MM.1S (cell line): ENCODE data around the gene TTLL9.

Experiments used
- DNase-seq: peaks from one replicate; pipeline ENCODE4 v3.0.0-alpha.2; 2015
- H2AFZ ChIP-seq: fragments of 300-600 bp; sonication (generic); 2 replicates; pipeline ENCODE4 v1.6.0; 2016; ENCODE audit warnings: antibody characterized with exemption, low read length
- H3F3A ChIP-seq: fragments of 300-600 bp; sonication (generic); 2 replicates; pipeline ENCODE4 v1.6.1; 2016; ENCODE audit warnings: mild to moderate bottlenecking, antibody characterized with exemption, low read length, moderate library complexity, mixed read lengths; ENCODE audit not compliant: insufficient read depth
- H3K27ac ChIP-seq: fragments of 300-600 bp; sonication (generic); 2 replicates; pipeline ENCODE4 v1.5.1; 2016; ENCODE audit warnings: mild to moderate bottlenecking, low read length
- H3K27me3 ChIP-seq: fragments of 300-600 bp; sonication (generic); replicated peaks from 2 replicates; pipeline ENCODE4 v1.6.0; 2016; ENCODE audit warnings: low read length; ENCODE audit not compliant: insufficient read depth
- H3K36me3 ChIP-seq: fragments of 300-600 bp; sonication (generic); replicated peaks from 2 replicates; pipeline ENCODE4 v1.6.1; 2016; ENCODE audit warnings: mild to moderate bottlenecking, low read length, mixed read lengths; ENCODE audit not compliant: insufficient read depth
- H3K4me1 ChIP-seq: fragments of 300-600 bp; sonication (generic); 2 replicates; pipeline ENCODE4 v1.6.1; 2016; ENCODE audit warnings: low read length, mixed read lengths
- H3K4me2 ChIP-seq: fragments of 300-600 bp; sonication (generic); 2 replicates; pipeline ENCODE4 v1.6.0; 2016; ENCODE audit warnings: low read depth, low read length
- H3K4me3 ChIP-seq: fragments of 300-600 bp; sonication (generic); 2 replicates; pipeline ENCODE4 v1.5.1; 2016; ENCODE audit warnings: low read length, mixed read lengths
- H3K79me2 ChIP-seq: fragments of 300-600 bp; sonication (generic); 2 replicates; pipeline ENCODE4 v1.6.1; 2016; ENCODE audit warnings: mixed run types, low read length, mixed read lengths
- H3K9ac ChIP-seq: fragments of 300-600 bp; sonication (generic); 2 replicates; pipeline ENCODE4 v1.6.1; 2016; ENCODE audit warnings: low read length, mixed read lengths
- H3K9me2 ChIP-seq: fragments of 300-600 bp; sonication (generic); replicated peaks from 2 replicates; pipeline ENCODE4 v1.6.1; 2016; ENCODE audit warnings: mild to moderate bottlenecking, low read length, mixed read lengths; ENCODE audit not compliant: insufficient read depth
- H3K9me3 ChIP-seq: fragments of 300-600 bp; sonication (generic); replicated peaks from 2 replicates; pipeline ENCODE4 v1.6.1; 2016; ENCODE audit warnings: mild to moderate bottlenecking, low read length, mixed read lengths; ENCODE audit not compliant: insufficient read depth
- H4K20me1 ChIP-seq: fragments of 300-600 bp; sonication (generic); 2 replicates; pipeline ENCODE4 v1.6.1; 2016; ENCODE audit warnings: mild to moderate bottlenecking, low read length, moderate library complexity, mixed read lengths; ENCODE audit not compliant: insufficient read depth
- EZH2 ChIP-seq: fragments of 300-600 bp; sonication (generic); optimal IDR thresholded peaks from 2 replicates; pipeline ENCODE3; 2017; ENCODE audit warnings: low read depth, mild to moderate bottlenecking, antibody characterized with exemption, low read length, mixed read lengths
- EZH2phosphoT487 ChIP-seq: fragments of 300-600 bp; sonication (generic); IDR thresholded peaks from 2 replicates; pipeline ENCODE4 v1.6.1; 2018; ENCODE audit warnings: antibody characterized with exemption, low read length
- TF ChIP-seq, protein P1 (sequence below): fragments of 300-600 bp; sonication (generic); IDR thresholded peaks from 2 replicates; pipeline ENCODE4 v1.5.1; 2016; ENCODE audit warnings: antibody characterized with exemption, low read length, mixed read lengths

The TTLL9 gene

GRCh38 chr20:31930779-31931178 is 60.3 kb downstream of the TTLL9 start:
- no peak for TF ChIP-seq EZH2phosphoT487
- TF ChIP-seq EZH2 = no peak
- TF ChIP-seq, protein P1, sequence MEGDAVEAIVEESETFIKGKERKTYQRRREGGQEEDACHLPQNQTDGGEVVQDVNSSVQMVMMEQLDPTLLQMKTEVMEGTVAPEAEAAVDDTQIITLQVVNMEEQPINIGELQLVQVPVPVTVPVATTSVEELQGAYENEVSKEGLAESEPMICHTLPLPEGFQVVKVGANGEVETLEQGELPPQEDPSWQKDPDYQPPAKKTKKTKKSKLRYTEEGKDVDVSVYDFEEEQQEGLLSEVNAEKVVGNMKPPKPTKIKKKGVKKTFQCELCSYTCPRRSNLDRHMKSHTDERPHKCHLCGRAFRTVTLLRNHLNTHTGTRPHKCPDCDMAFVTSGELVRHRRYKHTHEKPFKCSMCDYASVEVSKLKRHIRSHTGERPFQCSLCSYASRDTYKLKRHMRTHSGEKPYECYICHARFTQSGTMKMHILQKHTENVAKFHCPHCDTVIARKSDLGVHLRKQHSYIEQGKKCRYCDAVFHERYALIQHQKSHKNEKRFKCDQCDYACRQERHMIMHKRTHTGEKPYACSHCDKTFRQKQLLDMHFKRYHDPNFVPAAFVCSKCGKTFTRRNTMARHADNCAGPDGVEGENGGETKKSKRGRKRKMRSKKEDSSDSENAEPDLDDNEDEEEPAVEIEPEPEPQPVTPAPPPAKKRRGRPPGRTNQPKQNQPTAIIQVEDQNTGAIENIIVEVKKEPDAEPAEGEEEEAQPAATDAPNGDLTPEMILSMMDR = no peak
- no peaks in the 10 kb centered on the region for H3K36me3 ChIP-seq
- no peak for DNase-seq

GRCh38 chr20:31933698-31934097 is 63.3 kb downstream of the TTLL9 start:
- H3K4me2 ChIP-seq = no peak overlapping the region
- no peaks in the 10 kb centered on the region for H3K79me2 ChIP-seq
- no peaks in the 10 kb centered on the region for H3K4me1 ChIP-seq
- H3K9me3 ChIP-seq = no peaks in the 10 kb centered on the region
- H3K9ac ChIP-seq = no peak overlapping the region
- no peaks in the 10 kb centered on the region for H3K36me3 ChIP-seq
- H3K27me3 ChIP-seq = peaks cover 9% of the 10 kb centered on the region; the same call in 1 of the 2 replicates
- TF ChIP-seq EZH2 (no peak), EZH2phosphoT487 (no peak)
- TF ChIP-seq, protein P1 = no peak
- H3K9me2 ChIP-seq = no peaks in the 10 kb centered on the region
- no peak overlapping the region for H3K27ac ChIP-seq
- H2AFZ ChIP-seq = no peak overlapping the region
- no peak overlapping the region for H3K4me3 ChIP-seq
- H3F3A ChIP-seq = no peaks in the 10 kb centered on the region
- no peak for DNase-seq
- H4K20me1 ChIP-seq = no peaks in the 10 kb centered on the region

More at GRCh38 chr20:31930779-31931178, 60.3 kb downstream of the TTLL9 start:
- H2AFZ ChIP-seq = no peak overlapping the region
- H3K27ac ChIP-seq = no peak overlapping the region
- no peaks in the 10 kb centered on the region for H3F3A ChIP-seq
- H3K4me1 ChIP-seq = no peaks in the 10 kb centered on the region
- no peaks in the 10 kb centered on the region for H4K20me1 ChIP-seq
- H3K4me3 ChIP-seq = no peak overlapping the region
- H3K4me2 ChIP-seq = no peak overlapping the region
- H3K9me2 ChIP-seq = no peaks in the 10 kb centered on the region
- H3K9ac ChIP-seq = no peak overlapping the region
- no peaks in the 10 kb centered on the region for H3K9me3 ChIP-seq
- H3K27me3 ChIP-seq = peaks cover 22% of the 10 kb centered on the region
- H3K79me2 ChIP-seq = no peaks in the 10 kb centered on the region

- H4K20me1 ChIP-seq = no peaks in the 10 kb centered on the region
- no peak overlapping the region for H3K4me2 ChIP-seq
- H3K9me3 ChIP-seq = no peaks in the 10 kb centered on the region
Observed at GRCh38 chr20:31934491-31934890, 64.1 kb downstream of the TTLL9 start.

More at GRCh38 chr20:31934491-31934890, 64.1 kb downstream of the TTLL9 start:
- Histone ChIP-seq H3K9me2 (no peaks in the 10 kb centered on the region), H3F3A (no peaks in the 10 kb centered on the region), H3K9ac (no peak overlapping the region), H3K4me1 (no peaks in the 10 kb centered on the region), H3K36me3 (no peaks in the 10 kb centered on the region), H3K79me2 (no peaks in the 10 kb centered on the region), H3K4me3 (no peak overlapping the region), H2AFZ (no peak overlapping the region), H3K27ac (no peak overlapping the region), H3K27me3 (peaks cover 6% of the 10 kb centered on the region; the same call in 1 of the 2 replicates)
- DNase-seq = no peak
- TF ChIP-seq EZH2 = no peak
- TF ChIP-seq, protein P1 = no peak
- no peak for TF ChIP-seq EZH2phosphoT487
